Activated CD8-positive, alpha-beta T cell treated with anti-CD3 and anti-CD28 coated beads for 36 hours (primary cell): ENCODE results near the gene TBC1D4. TPM values are rescaled to one million over a fixed set of nuclear protein-coding genes. Genes with fewer than 3 reads are reported as not detected.
"Not testable (repeated sequence)": the region's sequence is repeated elsewhere in the genome, so short reads cannot be mapped to it uniquely, and the experiment has no call there.

ENCODE experiments used
- ATAC-seq: fragments of 200-7000 bp; cut with Tn5 transposase; one replicate; pipeline ENCODE4 v1.10.0; 2021; ENCODE audit warnings: mild to moderate bottlenecking, moderate library complexity
- CTCF ChIA-PET: fragments of 350-600 bp; sonication (Branson Sonifier 250); formaldehyde crosslinking; loops from one replicate; lab custom pipeline; 2021; ENCODE audit warnings: antibody characterized with exemption; lab: Charles Lee
- POLR2A ChIA-PET: fragments of 350-600 bp; sonication (Branson Sonifier 250); formaldehyde crosslinking; loops from one replicate; lab custom pipeline; 2021; ENCODE audit warnings: antibody characterized with exemption; lab: Charles Lee
- DNase-seq: peaks from one replicate; pipeline ENCODE4 v3.0.0-alpha.2; 2020
- H3K27ac Mint-ChIP-seq: one replicate; pipeline ENCODE4 v1.8.0; 2021; ENCODE audit warnings: mild to moderate bottlenecking, mixed read lengths
- H3K27me3 Mint-ChIP-seq: one replicate; pipeline ENCODE4 v1.8.0; 2021; ENCODE audit warnings: mixed read lengths
- H3K36me3 Mint-ChIP-seq: one replicate; pipeline ENCODE4 v1.8.0; 2021; ENCODE audit warnings: low read depth, mixed read lengths
- H3K4me1 Mint-ChIP-seq: one replicate; pipeline ENCODE4 v1.8.0; 2021; ENCODE audit warnings: low read depth, mixed read lengths
- H3K4me3 Mint-ChIP-seq: one replicate; pipeline ENCODE4 v1.8.0; 2021; ENCODE audit warnings: mild to moderate bottlenecking, moderate library complexity, mixed read lengths
- H3K9me3 Mint-ChIP-seq: one replicate; pipeline ENCODE4 v1.8.0; 2021; ENCODE audit warnings: mixed read lengths
- intact Hi-C: fragments of 100-400 bp; cut with micrococcal nuclease; formaldehyde crosslinking; loops from one replicate; pipeline ENCODE4 v1.10.0; 2022
- total RNA-seq, 2 experiments: library from RNA; stranded (reverse); gene quantifications; one replicate each; pipeline ENCODE4 v1.2.3, GENCODE V29; 2021
- TF ChIP-seq, protein P1 (sequence below): fragments of 200-600 bp; IDR thresholded peaks from one replicate; pipeline ENCODE4 v1.8.0; 2022; ENCODE audit warnings: antibody characterized with exemption, mild to moderate bottlenecking

The TBC1D4 gene
- total RNA-seq, 2 experiments from 2014 or later = 50.4 to 53.3 TPM

DNA sequence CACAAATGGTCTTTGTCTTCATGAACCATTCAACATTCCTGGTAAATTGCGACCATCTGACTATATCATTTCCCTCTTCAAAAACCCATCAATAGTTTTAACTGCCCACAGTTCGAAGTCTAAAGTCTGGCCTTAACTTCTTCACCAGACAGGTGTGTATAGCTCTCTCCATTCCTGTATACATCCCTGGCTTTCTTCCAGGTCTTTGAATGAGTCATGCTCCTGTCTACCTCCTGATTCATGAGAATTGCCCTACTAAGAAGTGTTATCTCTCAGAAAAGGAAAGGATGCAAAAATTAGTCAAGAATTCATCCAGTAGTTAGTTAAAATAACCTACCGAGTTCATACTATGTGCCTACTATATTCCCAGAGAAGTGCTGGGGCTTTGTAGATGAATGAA is 225.0 kb downstream of the TBC1D4 start:
- Mint-ChIP-seq H3K36me3 (no peaks in the 10 kb centered on the region), H3K4me1 (peaks cover 7% of the 10 kb centered on the region), H3K9me3 (no peaks in the 10 kb centered on the region), H3K27me3 (peaks cover 9% of the 10 kb centered on the region), H3K4me3 (no peak overlapping the region), H3K27ac (no peak overlapping the region)
- TF ChIP-seq, protein P1, sequence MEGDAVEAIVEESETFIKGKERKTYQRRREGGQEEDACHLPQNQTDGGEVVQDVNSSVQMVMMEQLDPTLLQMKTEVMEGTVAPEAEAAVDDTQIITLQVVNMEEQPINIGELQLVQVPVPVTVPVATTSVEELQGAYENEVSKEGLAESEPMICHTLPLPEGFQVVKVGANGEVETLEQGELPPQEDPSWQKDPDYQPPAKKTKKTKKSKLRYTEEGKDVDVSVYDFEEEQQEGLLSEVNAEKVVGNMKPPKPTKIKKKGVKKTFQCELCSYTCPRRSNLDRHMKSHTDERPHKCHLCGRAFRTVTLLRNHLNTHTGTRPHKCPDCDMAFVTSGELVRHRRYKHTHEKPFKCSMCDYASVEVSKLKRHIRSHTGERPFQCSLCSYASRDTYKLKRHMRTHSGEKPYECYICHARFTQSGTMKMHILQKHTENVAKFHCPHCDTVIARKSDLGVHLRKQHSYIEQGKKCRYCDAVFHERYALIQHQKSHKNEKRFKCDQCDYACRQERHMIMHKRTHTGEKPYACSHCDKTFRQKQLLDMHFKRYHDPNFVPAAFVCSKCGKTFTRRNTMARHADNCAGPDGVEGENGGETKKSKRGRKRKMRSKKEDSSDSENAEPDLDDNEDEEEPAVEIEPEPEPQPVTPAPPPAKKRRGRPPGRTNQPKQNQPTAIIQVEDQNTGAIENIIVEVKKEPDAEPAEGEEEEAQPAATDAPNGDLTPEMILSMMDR = no peak
- intact Hi-C loops = no loop called here
- no peak for ATAC-seq
- DNase-seq = no peak
- CTCF ChIA-PET = interaction anchor here (1.3 to 1.8 kb wide), 2 partner anchors 9 to 11 kb away, joined by 3 to 5 read pairs; no protein-coding TSS in a partner anchor
- POLR2A ChIA-PET = no interaction called here

DNA sequence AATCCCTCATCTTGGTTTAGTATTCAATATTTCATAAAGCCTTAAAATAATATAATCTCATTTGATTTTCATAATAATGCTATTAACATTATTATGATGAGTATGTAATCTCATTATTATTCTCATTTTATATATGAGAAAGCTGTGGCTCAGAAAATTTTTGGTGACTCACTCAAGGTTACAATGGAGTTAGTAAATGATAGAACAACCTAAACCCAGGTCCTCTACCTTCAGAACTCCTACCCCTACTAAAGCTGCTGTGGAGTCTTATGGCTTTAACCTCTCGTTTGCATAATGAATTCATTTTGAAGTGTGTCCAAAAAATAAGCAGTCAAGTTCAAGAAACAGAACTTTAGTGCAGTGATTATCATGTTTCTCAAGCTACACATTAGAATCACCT is 226.3 kb downstream of the TBC1D4 start:
- Mint-ChIP-seq H3K27me3 (peaks cover 14% of the 10 kb centered on the region), H3K27ac (no peak overlapping the region), H3K4me1 (peaks cover 7% of the 10 kb centered on the region), H3K9me3 (no peaks in the 10 kb centered on the region), H3K4me3 (no peak overlapping the region), H3K36me3 (no peaks in the 10 kb centered on the region)
- ChIA-PET CTCF (interaction anchor here (0.7 to 0.9 kb wide), 2 partner anchors 19 to 185 kb away, joined by 3 to 4 read pairs; no protein-coding TSS in a partner anchor), POLR2A (interaction anchor here (0.7 kb wide), 1 partner anchor 115 kb away, joined by 3 read pairs; no protein-coding TSS in a partner anchor)
- intact Hi-C loops = no loop called here
- no peak for DNase-seq
- TF ChIP-seq, protein P1 = no peak
- no peak for ATAC-seq

DNA sequence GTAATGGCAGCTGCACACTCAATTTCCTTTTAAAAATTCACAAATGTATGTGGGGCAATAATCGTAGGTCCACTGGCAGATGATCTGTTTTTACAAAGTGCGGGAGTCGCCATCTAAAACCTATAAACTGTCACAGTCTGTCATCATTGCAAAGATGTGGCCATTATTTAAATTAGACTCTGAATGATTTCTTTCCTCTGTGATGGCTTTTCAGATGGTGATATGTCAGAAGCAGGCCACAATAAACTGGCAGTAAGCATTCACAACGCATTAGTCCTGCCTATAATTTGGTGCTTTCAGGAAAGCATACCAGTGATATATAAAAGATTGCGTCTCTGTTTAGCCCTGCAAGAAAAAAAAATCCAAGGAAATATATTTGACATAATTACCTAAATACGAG is 226.8 kb downstream of the TBC1D4 start:
- H3K27me3 Mint-ChIP-seq = peaks cover 14% of the 10 kb centered on the region
- H3K4me3 Mint-ChIP-seq = no peak overlapping the region
- CTCF ChIA-PET = interaction anchor here (0.7 to 0.9 kb wide), 2 partner anchors 19 to 184 kb away, joined by 3 to 4 read pairs; no protein-coding TSS in a partner anchor
- no peak overlapping the region for H3K27ac Mint-ChIP-seq
- no peaks in the 10 kb centered on the region for H3K36me3 Mint-ChIP-seq
- intact Hi-C loops = no loop called here
- POLR2A ChIA-PET = no interaction called here
- TF ChIP-seq, protein P1 = no peak
- DNase-seq = no peak
- H3K9me3 Mint-ChIP-seq = no peaks in the 10 kb centered on the region
- H3K4me1 Mint-ChIP-seq = peaks cover 7% of the 10 kb centered on the region
- no peak for ATAC-seq

DNA sequence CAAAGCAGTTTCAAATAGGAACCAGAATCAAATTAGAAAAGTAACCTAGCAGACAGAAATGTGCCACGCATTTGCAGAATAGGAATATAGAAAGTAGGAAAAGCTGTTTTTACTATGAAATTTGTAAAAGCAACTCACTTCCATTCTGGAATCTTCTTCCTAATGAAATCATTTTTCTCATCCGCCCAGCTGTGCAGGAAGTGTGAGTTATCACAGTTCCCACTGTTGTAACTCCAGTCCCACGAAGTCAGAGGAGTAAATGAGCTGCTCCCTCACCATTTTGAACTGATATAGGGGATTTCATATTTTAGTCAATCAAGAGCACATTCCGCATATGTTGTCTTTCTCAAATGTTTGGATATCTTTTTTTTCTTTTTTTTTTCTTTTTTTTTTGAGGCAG is 230.8 kb downstream of the TBC1D4 start:
- Mint-ChIP-seq H3K9me3 (no peaks in the 10 kb centered on the region), H3K4me3 (no peak overlapping the region), H3K27me3 (peaks cover 10% of the 10 kb centered on the region), H3K4me1 (no peaks in the 10 kb centered on the region), H3K36me3 (no peaks in the 10 kb centered on the region), H3K27ac (no peak overlapping the region)
- DNase-seq (no peak), ATAC-seq (no peak)
- CTCF ChIA-PET = no interaction called here
- intact Hi-C loops = no loop called here
- TF ChIP-seq, protein P1 = no peak
- POLR2A ChIA-PET = interaction anchor here (0.6 kb wide), 1 partner anchor 12 kb away, joined by 3 read pairs; no protein-coding TSS in a partner anchor

DNA sequence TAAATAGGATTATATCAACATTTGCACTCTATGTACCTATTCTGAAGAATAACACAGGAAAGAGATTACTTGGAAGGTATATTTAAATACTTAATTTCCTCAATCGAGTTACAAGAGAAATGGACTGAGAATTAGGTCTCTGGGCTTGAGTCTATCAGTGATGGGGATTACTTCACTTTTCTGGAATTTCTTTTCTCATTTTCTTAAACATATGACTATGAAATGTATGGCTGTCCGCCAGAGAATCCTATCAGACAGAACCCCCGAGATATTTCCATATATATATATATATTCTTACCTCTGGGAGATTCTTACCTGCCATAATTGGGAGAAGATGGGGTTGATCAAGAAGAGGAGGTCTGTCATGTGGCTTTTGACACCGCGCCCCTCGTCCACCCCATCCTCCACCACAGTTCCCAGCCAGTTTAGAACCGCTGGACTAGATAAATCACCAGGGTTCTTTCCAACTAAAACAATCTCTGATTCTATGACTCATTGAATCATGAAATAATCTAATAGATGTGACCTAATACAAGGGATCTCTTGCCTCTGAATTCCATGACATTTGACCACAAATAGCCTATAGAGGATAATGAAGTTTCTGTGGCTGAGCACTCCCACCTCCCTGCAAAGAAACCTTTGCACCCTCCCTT is 231.3 kb downstream of the TBC1D4 start:
- intact Hi-C loops = no loop called here
- ATAC-seq (no peak), DNase-seq (no peak)
- Mint-ChIP-seq H3K27me3 (peaks cover 10% of the 10 kb centered on the region), H3K4me1 (no peaks in the 10 kb centered on the region), H3K9me3 (peaks cover 5% of the 10 kb centered on the region), H3K27ac (no peak overlapping the region), H3K36me3 (no peaks in the 10 kb centered on the region), H3K4me3 (no peak overlapping the region)
- ChIA-PET POLR2A (interaction anchor here (0.6 kb wide), 1 partner anchor 12 kb away, joined by 3 read pairs; no protein-coding TSS in a partner anchor), CTCF (no interaction called here)
- TF ChIP-seq, protein P1 = no peak

DNA sequence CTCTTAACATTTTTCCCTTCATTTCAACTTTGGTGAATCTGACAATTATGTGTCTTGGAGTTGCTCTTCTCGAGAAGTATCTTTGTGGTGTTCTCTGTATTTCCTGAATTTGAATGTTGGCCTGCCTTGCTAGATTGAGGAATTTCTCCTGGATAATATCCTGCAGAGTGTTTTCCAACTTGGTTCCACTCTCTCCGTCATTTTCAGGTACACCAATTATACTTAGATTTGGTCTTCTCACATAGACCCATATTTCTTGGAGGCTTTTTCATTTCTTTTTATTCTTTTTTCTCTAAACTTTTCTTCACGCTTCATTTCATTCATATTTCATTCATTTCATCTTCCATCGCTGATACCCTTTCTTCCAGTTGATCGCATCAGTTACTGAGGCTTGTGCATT is 236.4 kb downstream of the TBC1D4 start:
- H3K4me3 Mint-ChIP-seq, CTCF ChIA-PET, H3K4me1 Mint-ChIP-seq, H3K27ac Mint-ChIP-seq, DNase-seq, ATAC-seq, intact Hi-C loops, H3K36me3 Mint-ChIP-seq, H3K27me3 Mint-ChIP-seq, POLR2A ChIA-PET, H3K9me3 Mint-ChIP-seq: not testable (repeated sequence)

DNA sequence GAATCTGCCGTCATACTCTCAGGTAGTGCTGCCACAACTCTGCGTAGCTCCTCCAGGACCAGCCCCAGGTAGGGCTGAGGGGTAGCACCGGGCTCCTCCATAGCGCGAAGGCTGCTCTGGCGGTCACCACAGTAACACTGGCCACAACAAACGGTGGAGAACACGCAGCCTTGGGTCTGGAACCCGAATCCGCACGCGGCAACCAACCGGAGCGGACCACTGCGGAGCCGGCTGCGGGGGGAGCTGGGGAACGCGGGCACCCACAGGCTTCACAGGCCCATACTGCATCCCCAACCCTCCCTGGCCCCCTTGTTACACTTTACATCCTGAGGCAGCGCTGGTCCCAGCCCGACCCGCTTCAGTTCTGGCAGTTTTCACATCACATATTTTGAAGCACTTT is 241.7 kb downstream of the TBC1D4 start:
- POLR2A ChIA-PET, H3K4me3 Mint-ChIP-seq, H3K36me3 Mint-ChIP-seq, CTCF ChIA-PET, H3K27ac Mint-ChIP-seq, H3K9me3 Mint-ChIP-seq, H3K4me1 Mint-ChIP-seq, H3K27me3 Mint-ChIP-seq, ATAC-seq, intact Hi-C loops, DNase-seq: not testable (repeated sequence)
